Body of pancreas (tissue), 4 donors: ENCODE results near the gene TBC1D23.
"Not testable (repeated sequence)": the region's sequence is repeated elsewhere in the genome, so short reads cannot be mapped to it uniquely, and the experiment has no call there.

ENCODE experiments used
- POLR2A ChIP-seq, 3 donors: fragments of 450-650 bp; IDR thresholded peaks; one replicate each; pipeline ENCODE4 v1.6.1; 2016; ENCODE audit warnings: antibody characterized with exemption in 3 of 3, mild to moderate bottlenecking in 2 of 3
- TF ChIP-seq, protein P1 (sequence below), 7 experiments: fragments of 450-650 bp in 4 of 7; fragments of 200-600 bp in 3 of 7; sonication (generic) in 3 of 7; IDR thresholded peaks; one replicate each; pipeline ENCODE4 v1.5.1; 2016 to 2019; ENCODE audit warnings: antibody characterized with exemption in 7 of 7

DNA sequence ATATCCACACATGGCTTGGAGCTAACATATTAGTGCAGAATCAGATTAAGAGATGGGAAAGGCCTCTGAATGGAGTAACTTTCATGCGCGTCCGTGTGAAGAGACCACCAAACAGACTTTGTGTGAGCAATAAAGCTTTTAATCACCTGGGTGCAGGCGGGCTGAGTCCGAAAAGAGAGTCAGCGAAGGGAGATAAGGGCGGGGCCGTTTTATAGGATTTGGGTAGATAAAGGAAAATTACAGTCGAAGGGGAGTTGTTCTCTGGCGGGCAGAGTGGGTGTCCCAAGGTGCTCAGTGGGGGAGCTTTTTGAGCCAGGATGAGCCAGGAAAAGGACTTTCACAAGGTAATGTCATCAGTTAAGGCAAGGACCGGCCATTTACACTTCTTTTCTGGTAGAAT lies 2.1 kb downstream of the TBC1D23 start:
- TF ChIP-seq POLR2A (IDR thresholded peaks at IDR 0.05) = not testable (repeated sequence)
- TF ChIP-seq, protein P1, sequence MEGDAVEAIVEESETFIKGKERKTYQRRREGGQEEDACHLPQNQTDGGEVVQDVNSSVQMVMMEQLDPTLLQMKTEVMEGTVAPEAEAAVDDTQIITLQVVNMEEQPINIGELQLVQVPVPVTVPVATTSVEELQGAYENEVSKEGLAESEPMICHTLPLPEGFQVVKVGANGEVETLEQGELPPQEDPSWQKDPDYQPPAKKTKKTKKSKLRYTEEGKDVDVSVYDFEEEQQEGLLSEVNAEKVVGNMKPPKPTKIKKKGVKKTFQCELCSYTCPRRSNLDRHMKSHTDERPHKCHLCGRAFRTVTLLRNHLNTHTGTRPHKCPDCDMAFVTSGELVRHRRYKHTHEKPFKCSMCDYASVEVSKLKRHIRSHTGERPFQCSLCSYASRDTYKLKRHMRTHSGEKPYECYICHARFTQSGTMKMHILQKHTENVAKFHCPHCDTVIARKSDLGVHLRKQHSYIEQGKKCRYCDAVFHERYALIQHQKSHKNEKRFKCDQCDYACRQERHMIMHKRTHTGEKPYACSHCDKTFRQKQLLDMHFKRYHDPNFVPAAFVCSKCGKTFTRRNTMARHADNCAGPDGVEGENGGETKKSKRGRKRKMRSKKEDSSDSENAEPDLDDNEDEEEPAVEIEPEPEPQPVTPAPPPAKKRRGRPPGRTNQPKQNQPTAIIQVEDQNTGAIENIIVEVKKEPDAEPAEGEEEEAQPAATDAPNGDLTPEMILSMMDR (IDR thresholded peaks at IDR 0.05) = not testable (repeated sequence)
